GM20431 (cell line): Measurements from ENCODE around the gene EPN3.

Experiments
- in situ Hi-C: fragments of 300-500 bp; cut with MseI, MboI; formaldehyde crosslinking; loops from one replicate; pipeline ENCODE4 v1.15.0; 2020; ENCODE audit warnings: low sequenced_read_pairs; ENCODE audit not compliant: unreplicated experiment

The EPN3 gene

DNA sequence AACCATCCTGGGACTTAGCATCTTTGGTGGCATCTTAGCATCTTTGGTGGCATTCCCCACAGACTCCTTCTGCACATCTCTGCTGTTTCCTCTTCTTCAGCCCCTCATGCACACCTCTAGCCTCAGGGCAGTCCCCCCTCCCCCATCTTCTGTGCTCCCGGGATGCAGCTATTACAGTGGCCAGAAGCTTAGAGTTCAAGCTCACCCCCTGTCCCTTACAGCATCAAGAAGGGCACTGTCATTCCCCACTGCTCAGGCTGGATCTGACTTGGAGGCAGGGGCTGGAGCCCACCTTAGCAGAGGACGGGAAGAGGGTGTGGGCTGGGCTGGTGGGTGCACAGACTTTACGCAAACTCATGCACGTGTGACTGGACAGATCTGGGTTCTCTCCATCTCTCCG lies 650 bp downstream of the EPN3 start:
- in situ Hi-C loops = no loop called here

DNA sequence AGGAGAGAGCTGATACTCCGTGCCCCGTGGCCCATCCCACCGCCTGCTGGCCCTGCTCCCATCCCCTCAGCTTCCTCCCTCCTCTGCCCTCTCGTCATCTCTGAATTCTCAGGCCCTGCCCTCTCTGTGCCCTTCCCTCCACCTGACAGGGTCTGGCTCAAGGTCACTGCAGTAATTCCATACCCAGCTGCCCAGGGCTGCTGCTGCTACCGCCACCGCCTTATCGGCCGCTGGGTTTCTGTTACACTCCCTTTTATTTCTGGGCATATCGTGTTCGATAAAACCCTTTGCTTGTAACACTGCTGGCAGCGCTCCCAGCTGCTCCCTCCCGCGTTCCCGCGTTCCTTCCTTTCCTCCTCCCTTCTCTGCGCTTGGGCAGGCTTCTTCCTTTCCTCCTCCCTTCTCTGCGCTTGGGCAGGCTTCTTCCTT lies 1.2 kb downstream of the EPN3 start:
- in situ Hi-C loops = no loop called here

DNA sequence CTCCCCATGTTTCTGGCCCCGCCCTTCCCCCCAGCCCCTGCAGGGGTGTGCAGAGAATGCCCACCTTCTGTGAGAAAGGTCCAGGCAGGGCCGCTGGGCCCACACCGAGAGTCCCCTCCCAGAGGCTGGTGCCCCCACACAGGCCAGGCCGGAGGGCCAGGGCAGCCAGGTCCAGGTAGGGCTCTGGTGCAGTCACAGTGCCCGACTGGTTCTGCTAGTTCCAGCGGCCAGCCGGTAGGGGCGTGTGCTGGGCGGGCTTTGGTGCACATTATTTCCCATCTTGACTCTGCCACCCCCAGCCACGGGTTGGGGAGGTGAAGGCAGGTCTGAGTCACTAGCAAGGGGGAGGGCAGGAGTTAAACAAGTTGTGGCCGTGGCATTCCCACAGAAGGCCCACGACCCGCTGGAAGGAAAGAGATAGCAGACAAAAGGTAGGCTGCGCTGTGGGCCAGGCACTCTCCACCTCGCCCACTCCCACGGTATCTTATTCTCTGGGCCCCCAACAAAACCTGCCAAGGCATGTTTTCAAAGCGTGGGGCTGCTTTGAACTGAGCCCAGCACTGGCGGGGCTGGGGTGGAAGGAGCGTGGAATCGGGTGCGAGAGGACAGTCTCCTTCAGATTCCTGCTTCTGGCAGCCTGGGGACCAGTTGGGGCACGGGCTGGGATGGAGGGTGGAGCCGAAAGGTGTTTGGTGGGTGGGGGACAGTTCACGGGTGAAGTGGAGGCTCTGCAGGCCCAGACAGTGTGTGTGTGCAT lies 1.9 kb downstream of the EPN3 start:
- in situ Hi-C loops = no loop called here

DNA sequence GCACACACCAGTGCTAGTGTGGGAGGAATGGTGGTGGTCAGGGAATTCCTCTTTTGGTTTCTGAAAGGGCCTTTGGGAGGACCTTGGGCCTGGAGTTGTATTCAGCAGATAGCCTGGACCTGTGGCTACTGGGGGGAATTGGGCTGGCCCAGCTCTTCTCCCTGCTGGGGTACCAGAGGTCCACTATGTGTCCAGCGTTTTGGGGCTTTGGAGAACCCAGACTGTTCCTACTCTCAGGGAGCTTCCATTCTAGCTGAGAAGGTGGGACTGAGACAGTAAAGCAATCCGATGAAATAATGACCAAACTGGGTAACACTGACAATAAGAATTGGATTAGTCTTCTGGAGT lies 2.4 kb downstream of the EPN3 start:
- in situ Hi-C loops = no loop called here

DNA sequence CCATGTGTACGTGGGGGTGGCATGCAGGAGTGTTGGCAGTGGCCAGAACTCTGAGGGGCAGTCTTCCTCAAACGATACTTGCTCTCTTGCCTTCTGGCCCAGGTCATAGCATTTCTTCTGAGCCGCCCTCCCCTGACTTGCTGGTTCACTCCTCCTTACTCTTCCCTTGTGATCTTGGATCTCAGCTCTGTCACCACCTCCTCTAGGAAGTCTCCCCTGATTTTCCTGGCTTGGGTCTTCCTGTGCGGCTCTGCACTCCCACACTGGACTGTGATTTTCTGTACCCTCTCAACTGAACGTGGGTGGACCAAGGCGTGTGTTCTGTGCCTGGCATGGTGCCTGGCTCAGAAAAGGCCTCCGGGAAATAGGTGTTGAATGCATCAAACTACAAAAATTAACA lies 2.9 kb downstream of the EPN3 start:
- in situ Hi-C loops = no loop called here

DNA sequence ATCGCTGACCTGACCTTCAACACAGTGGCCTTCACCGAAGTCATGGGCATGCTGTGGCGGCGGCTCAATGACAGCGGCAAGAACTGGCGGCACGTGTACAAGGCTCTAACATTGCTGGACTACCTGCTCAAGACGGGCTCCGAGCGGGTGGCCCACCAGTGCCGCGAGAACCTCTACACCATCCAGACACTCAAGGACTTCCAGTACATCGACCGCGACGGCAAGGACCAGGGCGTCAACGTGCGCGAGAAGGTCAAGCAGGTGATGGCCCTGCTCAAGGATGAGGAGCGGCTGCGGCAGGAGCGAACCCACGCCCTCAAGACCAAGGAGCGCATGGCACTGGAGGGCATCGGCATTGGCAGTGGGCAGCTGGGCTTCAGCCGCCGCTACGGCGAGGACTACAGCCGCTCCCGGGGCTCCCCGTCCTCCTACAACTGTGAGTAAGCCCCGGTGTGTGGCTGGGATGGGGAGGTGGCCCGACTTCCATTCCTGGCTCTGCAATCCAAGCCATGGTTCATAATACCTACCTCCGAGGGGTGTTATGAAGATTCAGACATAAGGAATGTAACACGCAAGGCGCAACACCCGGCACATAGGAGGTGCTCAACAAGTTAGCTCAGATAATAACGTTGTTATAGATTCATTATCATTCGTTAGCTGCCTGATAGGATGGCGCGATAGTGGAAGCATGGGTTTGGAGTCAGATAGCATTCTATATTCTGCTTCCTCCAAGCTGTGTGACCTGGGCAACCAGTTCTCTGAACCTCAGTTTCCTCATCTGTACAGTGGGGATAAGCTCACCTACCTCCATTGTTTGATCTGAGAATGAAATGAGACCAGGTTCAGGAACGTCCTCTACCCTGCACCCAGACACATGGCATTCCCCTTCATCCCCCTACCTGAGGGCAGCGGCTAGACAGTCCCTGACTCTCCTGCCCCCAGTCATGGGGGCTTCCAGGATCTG lies 4.4 kb downstream of the EPN3 start:
- in situ Hi-C loops = no loop called here

DNA sequence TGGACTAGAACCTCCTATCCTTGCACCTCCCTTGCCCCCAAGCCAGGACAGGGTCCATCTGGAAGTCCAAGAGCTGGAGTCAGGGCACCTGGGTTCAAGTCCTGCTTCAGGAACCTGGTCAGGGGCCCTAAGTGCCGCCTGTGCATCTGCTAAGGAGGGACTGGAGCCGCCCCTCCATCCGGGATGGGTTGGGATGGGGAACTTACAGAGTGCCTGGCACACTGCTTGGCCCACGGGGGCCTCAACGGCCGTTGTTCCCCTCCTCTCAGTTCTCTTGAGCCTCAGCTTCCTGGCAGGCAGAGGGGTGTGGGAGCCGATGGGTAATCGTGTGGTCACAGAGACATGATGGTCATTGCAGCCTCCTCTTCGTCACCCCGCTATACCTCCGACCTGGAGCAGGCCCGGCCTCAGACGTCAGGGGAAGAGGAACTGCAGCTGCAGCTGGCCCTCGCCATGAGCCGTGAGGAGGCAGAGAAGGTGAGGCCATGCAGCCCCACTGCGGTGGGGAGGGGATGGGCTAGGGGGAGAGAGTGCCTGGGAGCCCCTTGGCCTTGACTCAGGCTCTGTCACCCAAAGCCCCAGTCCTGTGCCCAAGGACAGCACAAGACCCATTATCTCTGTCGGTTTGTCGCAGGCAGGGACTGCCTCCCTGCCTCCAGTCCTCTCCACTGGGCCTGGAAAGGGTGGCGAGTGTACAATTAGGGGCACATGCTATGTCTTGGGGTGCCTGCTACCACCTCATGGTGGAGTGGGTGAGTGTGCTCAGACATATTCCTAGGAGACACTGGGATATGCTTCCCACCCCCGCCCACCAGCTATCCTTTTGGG lies 5.4 kb downstream of the EPN3 start:
- in situ Hi-C loops = no loop called here

DNA sequence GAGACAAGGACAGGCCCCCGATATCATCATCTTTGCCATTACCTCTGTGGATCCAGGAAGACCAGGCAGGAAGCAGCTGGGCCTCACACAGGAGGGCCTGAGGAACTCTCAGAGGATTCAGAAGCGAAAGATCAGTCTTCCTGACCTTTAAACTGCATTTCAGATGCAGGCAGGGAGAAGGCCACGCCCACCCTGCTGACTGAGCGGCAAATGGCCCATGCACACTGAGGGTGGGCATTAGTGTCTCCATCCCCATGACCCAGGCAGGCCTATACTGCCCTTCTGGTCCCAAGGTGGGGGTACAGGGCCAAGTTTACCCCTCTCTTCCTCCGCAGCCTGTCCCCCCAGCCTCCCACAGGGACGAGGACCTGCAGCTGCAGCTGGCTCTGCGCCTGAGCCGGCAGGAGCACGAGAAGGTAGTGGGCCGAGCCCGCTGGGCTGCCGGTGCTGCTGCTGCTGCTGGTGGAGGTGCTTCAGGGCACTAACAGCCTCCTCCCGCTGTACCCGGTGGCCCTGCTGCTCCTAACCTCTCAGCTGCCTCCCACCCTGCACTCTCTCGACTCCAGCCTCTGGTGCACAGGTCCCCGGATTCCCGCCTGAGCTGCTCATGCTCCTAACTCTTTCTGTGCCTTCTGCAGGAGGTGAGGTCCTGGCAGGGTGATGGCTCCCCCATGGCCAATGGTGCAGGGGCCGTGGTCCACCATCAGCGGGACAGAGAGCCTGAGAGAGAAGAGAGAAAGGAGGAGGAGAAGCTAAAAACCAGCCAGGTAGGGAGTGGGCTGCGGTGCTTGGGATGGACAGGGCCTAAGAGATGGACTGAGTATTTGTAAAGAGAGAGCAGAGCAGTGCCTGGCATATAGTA lies 6.2 kb downstream of the EPN3 start:
- in situ Hi-C loops = no loop called here

DNA sequence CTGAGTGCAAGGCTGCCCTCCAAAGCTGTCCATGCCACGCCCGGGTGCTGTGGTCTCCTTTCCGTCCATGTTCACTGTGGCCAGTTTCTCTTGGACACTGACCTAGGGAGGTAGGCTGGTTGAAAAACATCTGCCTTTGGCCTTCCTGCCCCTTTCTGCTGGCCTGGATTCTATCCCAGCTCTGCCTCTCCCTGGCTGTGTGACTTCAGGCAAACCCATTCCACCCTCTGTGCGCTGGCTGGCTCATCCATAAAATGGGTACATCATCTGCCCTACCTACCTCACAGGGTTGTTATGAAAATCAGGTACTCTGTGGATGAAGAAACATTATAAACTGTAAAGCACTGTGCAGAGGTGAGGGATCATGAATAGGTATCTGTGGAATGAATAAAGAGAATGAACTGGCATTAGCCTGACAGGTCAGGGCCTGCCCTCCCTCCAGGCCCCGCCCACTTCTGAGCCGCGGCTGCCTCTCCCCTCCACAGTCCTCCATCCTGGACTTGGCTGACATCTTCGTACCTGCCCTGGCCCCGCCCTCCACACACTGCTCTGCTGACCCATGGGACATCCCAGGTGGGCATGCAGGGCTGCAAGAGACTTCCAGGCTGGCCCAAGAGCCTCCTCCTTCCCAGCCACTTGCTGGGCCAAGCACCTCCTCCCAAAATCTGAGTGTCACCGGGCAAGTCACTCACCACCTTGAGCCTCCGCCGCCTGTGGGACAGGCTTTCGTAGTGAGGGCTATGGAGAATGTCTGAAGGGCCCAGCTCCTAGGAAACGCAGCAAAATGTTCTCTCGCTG lies 7.4 kb downstream of the EPN3 start:
- in situ Hi-C loops = loop anchor here (10.0 kb wide), 1 partner anchor 55 kb away; no protein-coding TSS in a partner anchor

DNA sequence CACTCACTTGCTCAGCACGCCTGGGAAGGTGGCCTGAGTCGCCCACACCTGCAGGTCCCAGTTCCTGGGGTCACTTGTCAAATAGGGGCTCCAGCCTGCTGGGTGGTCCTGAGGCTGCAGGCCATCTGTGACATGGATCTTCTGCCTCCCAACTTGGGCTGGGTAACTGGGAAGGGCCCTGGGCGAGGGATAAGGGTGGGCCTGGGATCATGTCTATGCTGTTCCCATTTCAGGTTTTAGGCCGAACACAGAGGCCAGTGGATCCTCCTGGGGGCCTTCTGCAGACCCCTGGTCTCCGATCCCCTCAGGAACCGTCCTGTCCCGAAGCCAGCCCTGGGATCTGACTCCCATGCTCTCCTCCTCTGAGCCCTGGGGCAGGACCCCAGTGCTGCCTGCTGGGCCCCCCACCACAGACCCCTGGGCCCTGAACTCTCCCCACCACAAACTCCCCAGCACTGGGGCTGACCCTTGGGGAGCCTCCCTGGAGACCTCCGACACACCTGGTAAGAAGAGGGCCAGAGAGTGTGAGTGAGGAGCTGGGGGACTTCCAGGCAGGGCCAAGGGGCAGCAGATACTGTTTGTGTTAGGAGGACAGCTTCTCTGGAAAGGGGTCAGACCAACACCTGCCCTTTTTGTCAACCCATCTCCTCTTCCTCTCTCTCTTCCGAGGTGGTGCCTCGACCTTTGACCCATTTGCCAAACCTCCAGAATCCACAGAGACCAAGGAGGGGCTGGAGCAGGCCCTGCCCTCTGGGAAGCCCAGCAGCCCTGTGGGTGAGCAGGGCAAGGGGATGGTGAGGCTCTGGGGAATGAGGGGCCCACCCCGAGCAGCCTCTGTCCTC lies 8.2 kb downstream of the EPN3 start:
- in situ Hi-C loops = loop anchor here (10.0 kb wide), 1 partner anchor 56 kb away; no protein-coding TSS in a partner anchor

DNA sequence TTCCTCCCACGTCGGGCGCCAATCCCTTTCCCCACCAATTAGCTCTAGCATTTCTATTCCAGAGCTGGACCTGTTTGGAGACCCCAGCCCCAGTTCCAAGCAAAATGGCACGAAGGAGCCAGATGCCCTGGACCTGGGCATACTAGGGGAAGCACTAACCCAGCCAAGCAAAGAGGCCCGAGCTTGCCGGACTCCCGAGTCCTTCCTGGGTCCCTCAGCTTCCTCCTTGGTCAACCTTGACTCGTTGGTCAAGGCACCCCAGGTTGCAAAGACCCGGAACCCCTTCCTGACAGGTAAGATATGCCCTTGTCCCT lies 8.8 kb downstream of the EPN3 start:
- in situ Hi-C loops = loop anchor here (10.0 kb wide), 1 partner anchor 57 kb away; no protein-coding TSS in a partner anchor

DNA sequence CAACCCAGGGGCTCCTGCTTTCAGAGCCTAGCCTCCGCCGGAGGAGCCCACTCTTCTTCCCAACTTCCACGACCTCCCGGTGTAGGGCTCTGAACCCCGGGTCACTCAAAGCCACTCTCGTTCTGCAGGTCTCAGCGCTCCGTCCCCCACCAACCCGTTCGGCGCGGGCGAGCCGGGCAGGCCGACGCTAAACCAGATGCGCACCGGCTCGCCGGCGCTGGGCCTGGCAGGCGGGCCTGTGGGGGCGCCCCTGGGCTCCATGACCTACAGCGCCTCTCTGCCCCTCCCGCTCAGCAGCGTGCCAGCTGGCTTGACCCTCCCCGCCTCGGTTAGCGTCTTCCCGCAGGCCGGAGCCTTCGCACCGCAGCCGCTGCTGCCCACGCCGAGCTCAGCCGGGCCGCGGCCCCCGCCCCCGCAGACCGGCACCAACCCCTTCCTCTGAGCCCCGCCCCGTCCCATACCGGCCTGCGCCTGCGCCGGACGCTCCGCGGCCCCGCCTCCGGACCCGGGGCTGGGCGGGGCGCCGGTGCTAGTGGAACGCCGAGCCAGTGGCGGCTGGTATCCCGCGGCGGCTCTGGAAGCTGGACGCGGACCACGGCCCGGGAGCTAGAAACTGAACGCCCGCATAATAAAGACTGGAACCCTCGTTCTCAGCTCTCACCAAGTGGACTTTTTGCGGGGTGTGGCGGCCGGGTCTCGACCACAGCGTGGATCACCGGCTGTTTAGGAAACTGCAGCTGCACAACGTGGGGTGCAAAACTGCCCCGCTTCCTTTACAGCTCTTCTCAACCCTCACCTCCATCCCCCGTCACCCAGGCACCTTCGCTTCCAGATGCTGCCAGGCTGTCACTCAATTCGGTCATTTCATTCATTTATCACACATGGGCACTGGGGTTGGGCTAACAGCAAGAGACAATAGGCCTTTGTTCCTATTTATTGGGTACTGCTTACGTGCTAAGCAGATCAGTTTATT lies 9.5 kb downstream of the EPN3 start:
- in situ Hi-C loops = loop anchor here (10.0 kb wide), 1 partner anchor 57 kb away; no protein-coding TSS in a partner anchor

DNA sequence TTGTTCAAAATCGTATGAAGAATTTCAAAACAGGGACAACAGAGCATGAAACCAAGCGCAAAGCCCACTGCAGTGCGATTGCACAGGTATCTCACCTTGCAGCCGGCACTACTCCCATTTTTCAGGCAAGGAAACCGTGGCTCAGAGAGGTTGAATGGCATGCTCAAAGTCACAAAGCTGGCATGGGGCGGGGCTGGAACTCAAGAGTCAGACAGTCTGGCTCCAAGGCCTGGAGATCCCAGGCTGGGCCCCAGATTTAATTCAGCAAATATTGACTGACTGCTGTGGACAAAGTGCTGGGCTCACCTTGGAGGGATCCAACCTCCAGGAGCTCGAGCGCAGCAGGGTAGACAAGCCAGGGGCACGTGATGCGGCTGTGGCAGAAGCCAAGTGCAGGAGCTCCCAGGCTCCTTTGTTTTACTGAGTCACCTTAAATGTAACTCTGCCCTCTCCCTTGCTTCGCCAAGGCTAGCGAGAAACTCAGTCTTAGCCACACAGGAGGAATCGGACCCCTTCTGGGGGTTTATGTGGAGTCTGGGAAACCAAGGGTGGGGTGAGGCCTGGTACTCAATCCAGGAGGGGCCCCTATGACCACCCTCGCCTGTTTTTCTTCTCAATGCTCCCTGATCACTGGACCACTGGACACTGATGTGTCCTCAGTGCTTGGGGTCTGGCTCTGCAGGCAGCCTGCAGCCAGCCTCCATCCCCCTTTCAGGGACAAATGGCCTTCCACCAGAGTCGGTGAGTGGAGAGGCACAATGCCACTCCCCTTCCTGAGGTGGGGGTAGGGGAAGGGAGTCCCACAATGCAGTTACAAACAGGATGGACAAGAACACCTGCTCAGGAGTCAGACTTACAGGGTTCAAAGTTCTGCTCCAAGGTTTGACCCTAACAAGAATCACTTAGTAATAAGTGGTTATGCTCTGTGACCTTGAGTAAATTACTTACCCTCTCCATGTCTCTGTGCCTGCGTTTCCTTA lies 10.6 kb downstream of the EPN3 start:
- in situ Hi-C loops = loop anchor here (10.0 kb wide), 1 partner anchor 58 kb away; no protein-coding TSS in a partner anchor

DNA sequence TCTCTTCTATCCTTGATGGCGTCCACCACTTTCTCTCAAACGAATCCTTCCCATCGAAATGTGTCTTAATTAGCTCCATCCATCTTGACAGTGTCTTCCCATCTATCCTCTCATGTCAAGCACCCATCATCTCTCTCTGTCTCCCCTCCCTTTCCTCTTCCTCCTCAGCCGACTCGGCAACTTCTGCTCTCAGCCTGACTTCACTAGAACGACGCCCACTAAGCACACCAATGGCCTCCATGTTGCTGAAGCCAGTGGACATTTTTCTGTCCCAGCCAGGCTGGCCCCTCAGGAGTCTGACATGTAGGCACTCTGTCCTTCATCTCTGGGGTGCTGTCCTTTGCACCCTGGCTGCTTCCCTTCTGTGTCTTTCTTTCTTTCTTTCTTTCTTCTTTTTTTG lies 12.0 kb downstream of the EPN3 start:
- in situ Hi-C loops = loop anchor here (10.0 kb wide), 1 partner anchor 60 kb away; no protein-coding TSS in a partner anchor

DNA sequence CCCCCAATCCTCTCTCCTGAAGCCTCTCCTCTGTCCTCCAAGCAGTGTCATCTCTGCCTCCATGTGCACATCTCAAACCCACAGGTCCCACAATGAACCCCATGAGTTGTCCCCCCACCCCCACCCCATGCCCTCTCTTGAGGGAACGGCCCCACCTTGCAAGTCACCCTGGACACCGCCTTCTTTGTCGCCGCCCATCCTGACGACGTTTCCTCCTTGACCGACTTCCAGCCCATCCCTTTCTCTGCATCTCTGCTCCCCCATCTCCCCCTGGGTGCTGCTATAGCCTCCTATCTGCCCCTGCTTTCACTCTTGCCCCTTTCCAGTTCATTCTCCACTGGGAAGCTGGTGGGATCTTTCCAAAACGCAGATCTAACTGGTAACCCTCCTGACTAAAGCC lies 12.8 kb downstream of the EPN3 start:
- in situ Hi-C loops = loop anchor here (10.0 kb wide), 1 partner anchor 61 kb away; no protein-coding TSS in a partner anchor
